ENCODE data around the gene ASH1L. TPM values are rescaled to one million over a fixed set of nuclear protein-coding genes. Genes with fewer than 3 reads are reported as not detected.

ASH1L gene
- total RNA-seq, 1 donor from 2014 or later = 36.0 TPM

- peaks cover 13% of the 10 kb centered on the region for H3K36me3 Mint-ChIP-seq (ENCODE audit: low read depth)
- no peak for DNase-seq (ENCODE audit: low spot score)
- TF ChIP-seq CTCF (IDR thresholded peaks at IDR 0.05) = no peak
- peaks cover 28% of the 10 kb centered on the region for H3K4me1 Mint-ChIP-seq (ENCODE audit: low read depth)
- H3K9me3 Mint-ChIP-seq (ENCODE audit: low read depth) = no peaks in the 10 kb centered on the region
- H3K27me3 Mint-ChIP-seq (ENCODE audit: low read depth) = no peaks in the 10 kb centered on the region
- H3K4me3 Mint-ChIP-seq (ENCODE audit: unreplicated experiment) = no peak overlapping the region
- H3K27ac Mint-ChIP-seq (ENCODE audit: unreplicated experiment) = no peak overlapping the region
These were observed 249.3 kb downstream of the ASH1L start for GRCh38 chr1:155313261-155313660.

- Mint-ChIP-seq H3K9me3 (ENCODE audit: low read depth) (no peaks in the 10 kb centered on the region), H3K4me1 (ENCODE audit: low read depth) (peaks cover 59% of the 10 kb centered on the region), H3K36me3 (ENCODE audit: low read depth) (peaks cover 11% of the 10 kb centered on the region), H3K27me3 (ENCODE audit: low read depth) (no peaks in the 10 kb centered on the region), H3K4me3 (ENCODE audit: unreplicated experiment) (peak overlapping the region; percentile 87), H3K27ac (ENCODE audit: unreplicated experiment) (peak overlapping the region; percentile 96)
- peak; percentile 29 for TF ChIP-seq CTCF (IDR thresholded peaks at IDR 0.05)
- no peak for DNase-seq (ENCODE audit: low spot score)
These were observed 253.1 kb downstream of the ASH1L start for GRCh38 chr1:155309423-155310021.

GRCh38 chr1:155308493-155309422 is 253.8 kb downstream of the ASH1L start, which contains the start of gene FDPS:
FDPS (plus strand) TSS chr1:155308866; CDS start chr1:155309790, 924 bp downstream.
- no peak for TF ChIP-seq CTCF (IDR thresholded peaks at IDR 0.05)
- H3K4me3 Mint-ChIP-seq (ENCODE audit: unreplicated experiment) = peak within 1 kb of the TSS; percentile 87
- H3K27me3 Mint-ChIP-seq (ENCODE audit: low read depth) = no peaks in the 10 kb centered on the region
- peak within 1 kb of the TSS; percentile 96 for H3K27ac Mint-ChIP-seq (ENCODE audit: unreplicated experiment)
- no peaks in the 10 kb centered on the region for H3K9me3 Mint-ChIP-seq (ENCODE audit: low read depth)
- peak; percentile 99 for DNase-seq (ENCODE audit: low spot score)
- H3K36me3 Mint-ChIP-seq (ENCODE audit: low read depth) = peaks cover 11% of the 10 kb centered on the region
- peaks cover 63% of the 10 kb centered on the region for H3K4me1 Mint-ChIP-seq (ENCODE audit: low read depth)

- Mint-ChIP-seq H3K9me3 (ENCODE audit: low read depth) (no peaks in the 10 kb centered on the region), H3K4me3 (ENCODE audit: unreplicated experiment) (no peak overlapping the region), H3K27me3 (ENCODE audit: low read depth) (no peaks in the 10 kb centered on the region), H3K27ac (ENCODE audit: unreplicated experiment) (peak overlapping the region; percentile 13), H3K4me1 (ENCODE audit: low read depth) (peaks cover 59% of the 10 kb centered on the region), H3K36me3 (ENCODE audit: low read depth) (peaks cover 4% of the 10 kb centered on the region)
- DNase-seq (ENCODE audit: low spot score) = no peak
- peak; percentile 67 for TF ChIP-seq CTCF (IDR thresholded peaks at IDR 0.05)
These were observed 255.3 kb downstream of the ASH1L start for GRCh38 chr1:155307247-155307740.

GRCh38 chr1:155305881-155306391 is 256.7 kb downstream of the ASH1L start:
- DNase-seq (ENCODE audit: low spot score) = no peak

More at GRCh38 chr1:155305881-155306391, 256.7 kb downstream of the ASH1L start:
- TF ChIP-seq CTCF (IDR thresholded peaks at IDR 0.05) = no peak
- Mint-ChIP-seq H3K27me3 (ENCODE audit: low read depth) (no peaks in the 10 kb centered on the region), H3K4me1 (ENCODE audit: low read depth) (peaks cover 54% of the 10 kb centered on the region), H3K27ac (ENCODE audit: unreplicated experiment) (peak overlapping the region; percentile 87), H3K4me3 (ENCODE audit: unreplicated experiment) (no peak overlapping the region), H3K36me3 (ENCODE audit: low read depth) (peaks cover 1% of the 10 kb centered on the region), H3K9me3 (ENCODE audit: low read depth) (no peaks in the 10 kb centered on the region)
